WTC11 (cell line): ENCODE data around the gene RUVBL2. TPM values are rescaled to one million over a fixed set of nuclear protein-coding genes. Genes with fewer than 3 reads are reported as not detected.

Experiments
- ATAC-seq: fragments of 200-7000 bp; cut with Tn5 transposase; 2 replicates; pipeline ENCODE4 v1.10.0; 2021; ENCODE audit warnings: mild to moderate bottlenecking, moderate library complexity
- CTCF ChIA-PET: fragments of 300-600 bp; sonication (Branson Sonifier 250); formaldehyde crosslinking; loops from one replicate; lab custom pipeline; 2021; ENCODE audit warnings: antibody characterized with exemption; lab: Charles Lee
- POLR2A ChIA-PET: fragments of 350-600 bp; sonication (Branson Sonifier 250); formaldehyde crosslinking; loops from one replicate; lab custom pipeline; 2021; ENCODE audit warnings: antibody characterized with exemption; lab: Charles Lee
- DNase-seq: peaks from one replicate; pipeline ENCODE4 v3.0.0; 2021; ENCODE audit warnings: low spot score
- H3K27ac Mint-ChIP-seq: 2 replicates; pipeline ENCODE4 v1.8.0; 2021; ENCODE audit warnings: mixed read lengths
- H3K27me3 Mint-ChIP-seq: 2 replicates; pipeline ENCODE4 v1.8.0; 2021; ENCODE audit warnings: low read depth, mild to moderate bottlenecking, moderate library complexity, mixed read lengths
- H3K36me3 Mint-ChIP-seq: 2 replicates; pipeline ENCODE4 v1.8.0; 2021; ENCODE audit warnings: mixed read lengths
- H3K4me1 Mint-ChIP-seq: 2 replicates; pipeline ENCODE4 v1.8.0; 2022; ENCODE audit warnings: mixed read lengths
- H3K4me3 Mint-ChIP-seq: 2 replicates; pipeline ENCODE4 v1.8.0; 2021; ENCODE audit warnings: mild to moderate bottlenecking, moderate library complexity, mixed read lengths
- H3K9me3 Mint-ChIP-seq: 2 replicates; pipeline ENCODE4 v1.8.0; 2021; ENCODE audit warnings: mixed read lengths
- ATF3 ChIP-seq: sonication (generic); formaldehyde crosslinking; conservative IDR thresholded peaks from 2 replicates; pipeline ENCODE4 v1.8.1; 2022; ENCODE audit warnings: mild to moderate bottlenecking, missing genetic modification reagents
- CTCF ChIP-seq: fragments of 200-600 bp; IDR thresholded peaks from 2 replicates; pipeline ENCODE4 v1.8.0; 2022; ENCODE audit warnings: antibody characterized with exemption
- ELF4 ChIP-seq: sonication (generic); formaldehyde crosslinking; IDR thresholded peaks from 2 replicates; pipeline ENCODE4 v1.8.1; 2022; ENCODE audit warnings: low read depth, mild to moderate bottlenecking, moderate library complexity, missing genetic modification reagents
- EMX1 ChIP-seq: fragments of 250-450 bp; sonication (Bioruptor Pico); IDR thresholded peaks from 2 replicates; pipeline ENCODE4 v1.8.0; 2021; ENCODE audit warnings: mild to moderate bottlenecking
- ETV6 ChIP-seq: sonication (generic); formaldehyde crosslinking; IDR thresholded peaks from 2 replicates; pipeline ENCODE4 v1.8.1; 2022; ENCODE audit warnings: mild to moderate bottlenecking, missing genetic modification reagents
- FOXP1 ChIP-seq: sonication (generic); formaldehyde crosslinking; IDR thresholded peaks from 2 replicates; pipeline ENCODE4 v1.8.0; 2022; ENCODE audit warnings: missing genetic modification reagents, mild to moderate bottlenecking, moderate library complexity, borderline replicate concordance
- GTF2I ChIP-seq: fragments of 250-450 bp; sonication (Bioruptor Pico); conservative IDR thresholded peaks from 2 replicates; pipeline ENCODE4 v1.4.0; 2021; ENCODE audit warnings: mild to moderate bottlenecking
- HMGXB4 ChIP-seq: sonication (generic); formaldehyde crosslinking; IDR thresholded peaks from 2 replicates; pipeline ENCODE4 v1.8.1; 2023; ENCODE audit warnings: mild to moderate bottlenecking, moderate library complexity, missing genetic modification reagents
- JAZF1 ChIP-seq: fragments of 250-450 bp; sonication (Bioruptor Pico); IDR thresholded peaks from 2 replicates; pipeline ENCODE4 v1.9.0; 2021; ENCODE audit warnings: moderate library complexity, mild to moderate bottlenecking, inconsistent platforms
- NFE2L1 ChIP-seq: sonication (generic); formaldehyde crosslinking; IDR thresholded peaks from 2 replicates; pipeline ENCODE4 v1.8.1; 2023; ENCODE audit warnings: missing genetic modification reagents
- RORB ChIP-seq: fragments of 250-450 bp; sonication (Bioruptor Pico); IDR thresholded peaks from 2 replicates; pipeline ENCODE4 v1.9.0; 2021; ENCODE audit warnings: mild to moderate bottlenecking
- SOX15 ChIP-seq: fragments of 250-450 bp; sonication (Bioruptor Pico); IDR thresholded peaks from 2 replicates; pipeline ENCODE4 v1.9.0; 2021; ENCODE audit warnings: mild to moderate bottlenecking
- ZNF232 ChIP-seq: sonication (generic); formaldehyde crosslinking; IDR thresholded peaks from 2 replicates; pipeline ENCODE4 v1.8.0; 2022; ENCODE audit warnings: mild to moderate bottlenecking, missing genetic modification reagents
- ZNF416 ChIP-seq: fragments of 250-450 bp; sonication (Bioruptor Pico); IDR thresholded peaks from 2 replicates; pipeline ENCODE4 v1.9.0; 2021; ENCODE audit warnings: mild to moderate bottlenecking, inconsistent platforms
- ZNF423 ChIP-seq: fragments of 250-450 bp; sonication (Bioruptor Pico); IDR thresholded peaks from 2 replicates; pipeline ENCODE4 v2.1.2; 2022; ENCODE audit warnings: mild to moderate bottlenecking, moderate library complexity
- total RNA-seq: library from RNA; stranded (reverse); gene quantifications from 3 replicates; pipeline ENCODE4 v1.2.3, GENCODE V29; 2021
- TF ChIP-seq, protein P1 (sequence below): fragments of 250-450 bp; sonication (Bioruptor Pico); IDR thresholded peaks from 2 replicates; pipeline ENCODE4 v2.1.2; 2022; ENCODE audit warnings: mild to moderate bottlenecking, moderate library complexity
- TF ChIP-seq, protein P2 (sequence below): sonication (generic); formaldehyde crosslinking; IDR thresholded peaks from 2 replicates; pipeline ENCODE4 v1.8.0; 2022; ENCODE audit warnings: mild to moderate bottlenecking, missing genetic modification reagents
- TF ChIP-seq, protein P3 (sequence below): sonication (generic); formaldehyde crosslinking; IDR thresholded peaks from 2 replicates; pipeline ENCODE4 v1.8.1; 2023; ENCODE audit warnings: mild to moderate bottlenecking, missing genetic modification reagents

The RUVBL2 gene
- total RNA-seq, 1 experiment from 2014 or later: 178 TPM

DNA sequence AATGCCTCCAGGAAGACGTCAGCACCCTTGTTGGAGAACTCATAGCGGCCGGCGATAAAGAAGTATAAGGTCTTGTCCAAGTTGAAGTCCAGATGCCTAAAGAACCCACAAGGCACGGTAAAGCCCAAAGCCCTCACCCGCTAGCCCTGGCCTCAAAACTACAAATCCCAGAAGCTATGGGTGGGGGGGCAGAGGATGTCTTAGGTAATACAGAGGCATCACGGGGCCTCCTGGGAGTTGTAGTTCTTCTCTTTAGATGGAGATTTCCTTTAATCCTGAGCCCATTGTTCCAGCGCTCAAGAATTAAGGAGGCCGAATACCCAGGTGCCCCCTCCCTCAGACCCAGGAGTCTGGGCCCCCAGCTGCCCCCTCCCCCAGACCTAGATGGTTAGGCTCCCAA is 11.4 kb upstream of the RUVBL2 start (continued):
- TF ChIP-seq HMGXB4 (CRISPR knock-in tag) (no peak), CTCF (no peak), JAZF1 (CRISPR knock-in tag) (no peak), ZNF423 (CRISPR knock-in tag) (no peak), NFE2L1 (CRISPR knock-in tag) (no peak), ELF4 (no peak), ZNF416 (CRISPR knock-in tag) (no peak)
- TF ChIP-seq, protein P1, sequence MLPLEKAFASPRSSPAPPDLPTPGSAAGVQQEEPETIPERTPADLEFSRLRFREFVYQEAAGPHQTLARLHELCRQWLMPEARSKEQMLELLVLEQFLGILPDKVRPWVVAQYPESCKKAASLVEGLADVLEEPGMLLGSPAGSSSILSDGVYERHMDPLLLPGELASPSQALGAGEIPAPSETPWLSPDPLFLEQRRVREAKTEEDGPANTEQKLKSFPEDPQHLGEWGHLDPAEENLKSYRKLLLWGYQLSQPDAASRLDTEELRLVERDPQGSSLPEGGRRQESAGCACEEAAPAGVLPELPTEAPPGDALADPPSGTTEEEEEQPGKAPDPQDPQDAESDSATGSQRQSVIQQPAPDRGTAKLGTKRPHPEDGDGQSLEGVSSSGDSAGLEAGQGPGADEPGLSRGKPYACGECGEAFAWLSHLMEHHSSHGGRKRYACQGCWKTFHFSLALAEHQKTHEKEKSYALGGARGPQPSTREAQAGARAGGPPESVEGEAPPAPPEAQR: no peak

DNA sequence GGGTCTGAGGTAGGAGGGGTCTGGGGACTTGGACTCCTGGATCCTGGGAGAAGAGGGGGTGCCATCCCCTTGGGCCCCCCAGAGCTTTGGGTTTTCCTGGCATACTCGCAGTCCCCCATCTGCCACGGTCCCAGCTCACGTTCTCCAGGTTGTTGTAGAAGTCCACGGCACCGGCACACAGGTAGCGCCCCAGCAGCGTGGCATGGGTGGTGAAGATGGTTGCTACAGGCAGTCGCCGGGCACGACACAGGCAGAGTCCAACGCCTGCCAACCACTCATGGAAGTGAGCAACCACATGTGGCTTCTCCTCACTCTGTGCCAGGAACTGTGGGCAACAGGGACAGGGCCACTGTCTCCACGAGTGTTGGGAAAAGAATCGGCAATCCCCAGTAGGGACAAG is 8.0 kb upstream of the RUVBL2 start:
- Mint-ChIP-seq H3K4me1 (peaks cover 7% of the 10 kb centered on the region), H3K27ac (no peak overlapping the region), H3K27me3 (no peaks in the 10 kb centered on the region)
- DNase-seq: no peak
- ATAC-seq: no peak
- CTCF ChIA-PET: interaction anchor here (1.5 to 4.2 kb wide), 4 partner anchors 7 to 225 kb away, joined by 5 to 49 read pairs (median 16); partner anchors contain the start of genes GYS1 and RUVBL2
- TF ChIP-seq ETV6 (CRISPR knock-in tag) (no peak), ATF3 (CRISPR knock-in tag) (no peak), FOXP1 (CRISPR knock-in tag) (no peak)
- TF ChIP-seq, all 79 proteins: peak for 0
- Mint-ChIP-seq H3K4me3 (no peak overlapping the region), H3K36me3 (peaks cover 46% of the 10 kb centered on the region), H3K9me3 (no peaks in the 10 kb centered on the region)
- POLR2A ChIA-PET: interaction anchor here (0.6 kb wide), 1 partner anchor 117 kb away, joined by 3 read pairs; the partner anchor contains the start of gene PLEKHA4

- H3K9me3 Mint-ChIP-seq: no peaks in the 10 kb centered on the region
- TF ChIP-seq, protein P2, sequence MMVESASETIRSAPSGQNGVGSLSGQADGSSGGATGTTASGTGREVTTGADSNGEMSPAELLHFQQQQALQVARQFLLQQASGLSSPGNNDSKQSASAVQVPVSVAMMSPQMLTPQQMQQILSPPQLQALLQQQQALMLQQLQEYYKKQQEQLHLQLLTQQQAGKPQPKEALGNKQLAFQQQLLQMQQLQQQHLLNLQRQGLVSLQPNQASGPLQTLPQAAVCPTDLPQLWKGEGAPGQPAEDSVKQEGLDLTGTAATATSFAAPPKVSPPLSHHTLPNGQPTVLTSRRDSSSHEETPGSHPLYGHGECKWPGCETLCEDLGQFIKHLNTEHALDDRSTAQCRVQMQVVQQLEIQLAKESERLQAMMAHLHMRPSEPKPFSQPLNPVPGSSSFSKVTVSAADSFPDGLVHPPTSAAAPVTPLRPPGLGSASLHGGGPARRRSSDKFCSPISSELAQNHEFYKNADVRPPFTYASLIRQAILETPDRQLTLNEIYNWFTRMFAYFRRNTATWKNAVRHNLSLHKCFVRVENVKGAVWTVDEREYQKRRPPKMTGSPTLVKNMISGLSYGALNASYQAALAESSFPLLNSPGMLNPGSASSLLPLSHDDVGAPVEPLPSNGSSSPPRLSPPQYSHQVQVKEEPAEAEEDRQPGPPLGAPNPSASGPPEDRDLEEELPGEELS (CRISPR knock-in tag): no peak
- TF ChIP-seq ZNF232 (no peak), SOX15 (CRISPR knock-in tag) (no peak), RORB (CRISPR knock-in tag) (no peak), EMX1 (CRISPR knock-in tag) (no peak), GTF2I (CRISPR knock-in tag) (no peak)
- TF ChIP-seq, protein P3, sequence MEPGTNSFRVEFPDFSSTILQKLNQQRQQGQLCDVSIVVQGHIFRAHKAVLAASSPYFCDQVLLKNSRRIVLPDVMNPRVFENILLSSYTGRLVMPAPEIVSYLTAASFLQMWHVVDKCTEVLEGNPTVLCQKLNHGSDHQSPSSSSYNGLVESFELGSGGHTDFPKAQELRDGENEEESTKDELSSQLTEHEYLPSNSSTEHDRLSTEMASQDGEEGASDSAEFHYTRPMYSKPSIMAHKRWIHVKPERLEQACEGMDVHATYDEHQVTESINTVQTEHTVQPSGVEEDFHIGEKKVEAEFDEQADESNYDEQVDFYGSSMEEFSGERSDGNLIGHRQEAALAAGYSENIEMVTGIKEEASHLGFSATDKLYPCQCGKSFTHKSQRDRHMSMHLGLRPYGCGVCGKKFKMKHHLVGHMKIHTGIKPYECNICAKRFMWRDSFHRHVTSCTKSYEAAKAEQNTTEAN (CRISPR knock-in tag): no peak
- DNase-seq (no peak), ATAC-seq (no peak)
- ChIA-PET POLR2A (interaction anchor here (0.6 to 0.8 kb wide), 2 partner anchors 118 to 127 kb away, joined by 3 read pairs; partner anchors contain the start of gene PLEKHA4), CTCF (interaction anchor here (1.2 to 4.2 kb wide), 6 partner anchors 12 to 224 kb away, joined by 3 to 18 read pairs (median 6); no protein-coding TSS in a partner anchor)
- H3K36me3 Mint-ChIP-seq: peaks cover 49% of the 10 kb centered on the region
- peaks cover 12% of the 10 kb centered on the region for H3K4me1 Mint-ChIP-seq
- H3K27me3 Mint-ChIP-seq: no peaks in the 10 kb centered on the region
- H3K27ac Mint-ChIP-seq: no peak overlapping the region
- H3K4me3 Mint-ChIP-seq: no peak overlapping the region
Observed at GRCh38 chr19:48986211-48986610, 7.5 kb upstream of the RUVBL2 start.
